Stimulated activated CD8-positive, alpha-beta memory T cell treated with anti-CD3 and anti-CD28 coated beads, Interleukin-4, amount 100 ng/mL, for 4 hours (primary cell): Measurements from ENCODE around the gene PLEKHG4B.

Source experiments
- DNase-seq, 2 donors: peaks; one replicate each; pipeline ENCODE4 v3.0.0-alpha.2; 2020; ENCODE audit warnings: low read depth in 2 of 2, low spot score in 1 of 2

PLEKHG4B gene

GRCh38 chr5:128446-128845, 36.5 kb downstream of the PLEKHG4B start:
- no peak for DNase-seq

GRCh38 chr5:129148-129547, 37.2 kb downstream of the PLEKHG4B start:
- no peak for DNase-seq

GRCh38 chr5:129820-130219, 37.9 kb downstream of the PLEKHG4B start:
- no peak for DNase-seq

GRCh38 chr5:130601-131131, 38.7 kb downstream of the PLEKHG4B start:
- DNase-seq = no peak

- DNase-seq = no peak
Measured at GRCh38 chr5:136901-137300, 44.9 kb downstream of the PLEKHG4B start.

- DNase-seq = no peak
Measured at GRCh38 chr5:137741-138140, 45.8 kb downstream of the PLEKHG4B start.

- DNase-seq = no peak
Measured at GRCh38 chr5:138936-139335, 47.0 kb downstream of the PLEKHG4B start.

GRCh38 chr5:139579-140442, 47.8 kb downstream of the PLEKHG4B start:
- DNase-seq = no peak

GRCh38 chr5:140443-140829, 48.5 kb downstream of the PLEKHG4B start:
- no peak for DNase-seq

GRCh38 chr5:141211-141610, 49.2 kb downstream of the PLEKHG4B start:
- DNase-seq = no peak

GRCh38 chr5:141761-142160, 49.8 kb downstream of the PLEKHG4B start:
- no peak for DNase-seq

- no peak for DNase-seq
Measured at GRCh38 chr5:142246-142810, 50.4 kb downstream of the PLEKHG4B start.

- DNase-seq = no peak
Measured at GRCh38 chr5:143041-143440, 51.1 kb downstream of the PLEKHG4B start.

- DNase-seq = no peak
Measured at GRCh38 chr5:144941-145340, 53.0 kb downstream of the PLEKHG4B start.

- DNase-seq = no peak
Measured at GRCh38 chr5:145585-146323, 53.8 kb downstream of the PLEKHG4B start.

GRCh38 chr5:147751-148150, 55.8 kb downstream of the PLEKHG4B start:
- DNase-seq = no peak

GRCh38 chr5:149745-150485, 57.9 kb downstream of the PLEKHG4B start:
- DNase-seq = no peak

- no peak for DNase-seq
Measured at GRCh38 chr5:150746-151145, 58.8 kb downstream of the PLEKHG4B start.

GRCh38 chr5:152077-152476, 60.1 kb downstream of the PLEKHG4B start:
- no peak for DNase-seq

- DNase-seq = no peak
Measured at GRCh38 chr5:153256-153655, 61.3 kb downstream of the PLEKHG4B start.

GRCh38 chr5:154236-154635, 62.3 kb downstream of the PLEKHG4B start:
- DNase-seq = no peak
